GM19043 (cell line): Measurements from ENCODE around the gene GCNT2.
"Not testable (repeated sequence)": the region's sequence is repeated elsewhere in the genome, so short reads cannot be mapped to it uniquely, and the experiment has no call there.

Source experiments
- ATAC-seq: cut with Tn5 transposase; IDR thresholded peaks from one replicate; pipeline ENCODE4 v1.9.1; 2021; ENCODE audit warnings: low read depth; ENCODE audit not compliant: unreplicated experiment

The GCNT2 gene

DNA sequence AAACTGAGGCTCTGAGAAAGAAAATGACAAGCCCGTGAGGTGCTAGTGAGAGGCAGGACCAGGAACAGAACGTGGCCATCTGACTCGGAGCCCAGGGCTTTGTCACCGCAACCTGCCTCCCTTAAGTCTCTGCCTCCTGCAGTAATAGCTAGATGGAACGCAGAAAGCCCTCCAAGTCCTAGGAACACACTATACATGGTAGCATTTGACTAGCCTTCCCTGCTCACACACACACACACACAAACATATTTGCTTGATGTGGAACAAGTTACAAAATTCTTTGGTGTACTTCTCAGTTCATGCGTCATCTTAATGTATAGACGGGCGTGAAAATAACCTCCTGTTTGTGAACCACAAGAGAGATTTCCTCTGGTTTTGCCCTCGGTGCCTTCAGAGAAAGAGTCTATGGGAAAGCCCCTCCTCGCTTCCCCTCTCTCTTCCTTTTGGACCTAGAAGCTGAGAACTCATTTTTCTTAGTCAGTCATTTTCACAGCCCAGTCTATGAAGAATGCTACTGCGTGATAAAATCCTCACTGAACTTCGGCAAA lies 134.4 kb downstream of the GCNT2 start:
- no peak for ATAC-seq

DNA sequence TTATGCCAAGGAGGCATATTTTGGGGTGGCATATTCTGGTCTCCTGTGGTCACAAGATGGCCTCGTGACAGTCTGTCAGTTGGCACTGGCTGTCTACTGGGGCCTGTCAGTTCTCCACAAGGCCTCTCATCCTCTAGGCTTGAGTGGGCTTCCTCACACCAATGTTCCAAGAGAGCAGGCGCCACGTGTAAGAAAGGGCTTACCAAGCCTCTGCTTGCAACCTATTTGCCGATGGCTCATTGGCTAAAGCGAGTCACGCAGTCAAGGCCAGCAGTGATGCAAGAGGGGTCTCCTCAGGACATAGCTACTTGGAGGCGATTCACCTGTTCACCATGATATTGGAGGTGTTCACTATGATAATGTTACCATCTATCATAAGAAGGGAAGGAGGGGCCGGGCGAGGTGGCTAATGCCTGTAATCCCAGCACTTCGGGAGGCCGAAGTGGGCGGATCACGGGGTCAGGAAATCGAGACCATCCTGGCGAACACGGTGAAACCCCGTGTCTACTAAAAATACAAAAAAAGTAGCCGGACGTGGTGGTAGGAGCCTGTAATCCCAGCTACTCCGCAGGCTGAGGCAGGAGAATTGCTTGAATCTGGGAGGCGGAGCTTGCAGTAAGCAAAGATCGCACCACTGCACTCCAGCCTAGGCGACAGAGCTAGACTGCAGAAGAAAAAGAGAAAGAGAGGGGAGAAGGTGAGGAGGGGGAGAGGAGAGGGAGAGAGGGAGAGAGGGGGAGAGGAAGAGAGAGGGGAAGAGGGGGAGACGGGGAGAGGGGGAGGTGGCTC lies 138.0 kb downstream of the GCNT2 start:
- no peak for ATAC-seq

DNA sequence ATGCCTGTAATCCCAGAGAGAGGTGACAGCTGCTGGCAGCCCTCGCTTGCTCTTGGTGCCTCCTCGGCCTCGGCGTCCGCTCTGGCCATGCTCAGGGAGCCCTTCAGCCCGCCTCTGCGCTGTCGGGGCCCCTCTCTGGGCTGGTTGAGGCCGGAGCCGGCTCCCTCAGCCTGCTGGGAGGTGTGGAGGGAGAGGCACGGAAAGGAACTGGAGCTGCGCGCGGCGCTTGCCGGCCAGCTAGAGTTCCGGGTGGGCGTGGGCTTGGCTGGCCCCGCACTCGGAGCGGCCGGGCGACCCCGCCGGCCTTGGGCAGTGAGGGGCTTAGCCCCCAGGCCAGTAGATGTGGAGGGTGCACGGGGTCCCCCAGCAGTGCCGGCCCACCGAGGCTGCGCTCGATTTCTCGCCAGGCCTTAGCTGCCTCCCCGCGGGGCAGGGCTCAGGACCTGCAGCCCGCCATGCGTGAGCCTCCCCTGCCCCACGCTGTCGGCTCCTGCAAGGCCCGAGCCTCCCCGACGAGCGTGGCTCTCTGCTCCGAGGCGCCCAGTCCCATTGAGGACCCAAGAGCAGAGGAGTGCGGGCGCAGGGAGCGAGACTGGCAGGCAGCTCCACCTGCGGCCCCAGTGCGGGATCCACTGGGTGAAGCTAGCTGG lies 138.7 kb downstream of the GCNT2 start:
- ATAC-seq, result no peak

DNA sequence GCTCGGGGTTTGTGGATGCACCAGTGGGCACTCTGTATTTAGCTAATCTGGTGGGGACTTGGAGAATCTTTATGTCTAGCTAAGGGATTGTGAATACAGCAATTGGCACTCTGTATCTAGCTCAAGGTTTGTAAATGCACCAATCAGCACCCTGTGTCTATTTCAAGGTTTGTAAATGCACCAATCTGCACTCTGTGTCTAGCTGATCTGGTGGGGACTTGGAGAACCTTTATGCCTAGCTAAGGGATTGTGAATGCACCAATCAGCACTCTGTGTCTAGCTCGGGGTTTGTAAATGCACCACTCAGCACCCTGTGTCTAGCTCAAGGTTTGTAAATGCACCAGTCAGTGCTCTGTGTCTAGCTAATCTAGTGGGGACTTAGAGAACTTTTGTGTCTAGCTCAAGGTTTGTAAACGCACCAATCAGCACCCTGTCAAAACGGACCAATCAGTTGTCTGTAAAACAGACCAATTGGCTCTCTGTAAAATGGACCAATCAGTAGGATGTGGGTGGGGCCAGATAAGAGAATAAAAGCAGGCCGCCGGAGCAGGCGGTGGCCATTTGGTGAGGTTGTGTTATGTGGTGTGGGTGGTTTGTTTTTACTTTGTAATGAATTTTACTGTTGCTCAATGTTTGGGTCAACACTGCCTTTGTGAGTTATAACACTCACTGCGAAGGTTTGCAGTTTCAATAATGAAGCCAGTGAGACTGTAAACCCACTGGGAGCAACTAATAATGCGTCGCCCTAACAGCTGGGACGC lies 139.5 kb downstream of the GCNT2 start:
- ATAC-seq, result not testable (repeated sequence)

DNA sequence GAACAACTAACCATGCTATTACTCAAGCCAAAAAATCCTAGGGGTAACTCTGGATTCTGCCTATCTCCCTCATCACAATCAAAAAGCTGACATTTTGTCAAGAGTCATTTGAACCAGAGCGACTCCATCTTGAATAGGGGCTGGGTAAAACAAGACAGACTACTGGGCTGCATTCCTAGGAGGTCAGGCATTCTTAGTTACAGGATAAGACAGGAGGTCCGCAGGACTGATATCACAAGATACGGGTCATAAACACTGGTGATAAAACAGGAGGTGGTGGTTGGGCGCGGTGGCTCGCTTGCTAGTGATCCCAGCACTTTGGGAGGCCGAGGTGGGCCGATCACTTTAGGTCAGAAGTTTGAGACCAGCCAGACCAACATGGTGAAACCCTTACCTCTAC lies 141.1 kb downstream of the GCNT2 start:
- ATAC-seq, result no peak

DNA sequence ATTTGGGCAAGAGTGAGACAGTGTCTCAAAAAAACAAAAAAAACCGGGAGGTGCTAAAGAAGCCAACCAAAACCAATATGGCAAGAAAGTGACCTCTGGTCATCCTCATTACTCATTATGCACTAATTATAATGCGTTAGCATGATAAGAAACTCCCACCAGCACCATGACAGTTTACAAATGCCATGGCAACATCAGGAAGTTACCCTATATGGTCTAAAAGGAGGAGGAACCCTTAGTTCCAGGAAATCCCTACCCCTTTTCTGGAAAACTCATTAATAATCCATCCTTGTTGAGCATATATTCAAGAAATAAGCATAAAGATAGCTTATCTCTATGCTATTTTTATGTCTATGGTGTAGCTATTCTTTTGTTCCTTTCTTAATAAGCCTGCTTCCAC lies 141.6 kb downstream of the GCNT2 start:
- ATAC-seq, result no peak

DNA sequence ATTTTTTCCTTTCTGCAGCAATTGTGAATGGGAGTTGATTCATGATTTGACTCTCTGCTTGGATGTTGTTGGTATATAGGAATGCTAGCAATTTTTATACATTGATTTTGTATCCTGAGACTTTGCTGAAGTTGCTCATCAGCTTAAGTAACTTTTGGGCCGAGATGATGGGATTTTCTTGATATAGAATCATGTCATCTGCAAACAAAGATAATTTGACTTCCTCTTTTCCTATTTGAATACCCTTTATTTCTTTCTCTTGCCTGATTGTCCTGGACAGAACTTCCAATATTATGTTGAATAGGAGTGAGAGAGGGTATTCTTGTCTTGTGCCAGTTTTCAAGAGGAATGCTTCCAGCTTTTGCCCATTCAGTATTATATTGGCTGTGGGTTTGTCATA lies 144.4 kb downstream of the GCNT2 start:
- not testable (repeated sequence) for ATAC-seq

DNA sequence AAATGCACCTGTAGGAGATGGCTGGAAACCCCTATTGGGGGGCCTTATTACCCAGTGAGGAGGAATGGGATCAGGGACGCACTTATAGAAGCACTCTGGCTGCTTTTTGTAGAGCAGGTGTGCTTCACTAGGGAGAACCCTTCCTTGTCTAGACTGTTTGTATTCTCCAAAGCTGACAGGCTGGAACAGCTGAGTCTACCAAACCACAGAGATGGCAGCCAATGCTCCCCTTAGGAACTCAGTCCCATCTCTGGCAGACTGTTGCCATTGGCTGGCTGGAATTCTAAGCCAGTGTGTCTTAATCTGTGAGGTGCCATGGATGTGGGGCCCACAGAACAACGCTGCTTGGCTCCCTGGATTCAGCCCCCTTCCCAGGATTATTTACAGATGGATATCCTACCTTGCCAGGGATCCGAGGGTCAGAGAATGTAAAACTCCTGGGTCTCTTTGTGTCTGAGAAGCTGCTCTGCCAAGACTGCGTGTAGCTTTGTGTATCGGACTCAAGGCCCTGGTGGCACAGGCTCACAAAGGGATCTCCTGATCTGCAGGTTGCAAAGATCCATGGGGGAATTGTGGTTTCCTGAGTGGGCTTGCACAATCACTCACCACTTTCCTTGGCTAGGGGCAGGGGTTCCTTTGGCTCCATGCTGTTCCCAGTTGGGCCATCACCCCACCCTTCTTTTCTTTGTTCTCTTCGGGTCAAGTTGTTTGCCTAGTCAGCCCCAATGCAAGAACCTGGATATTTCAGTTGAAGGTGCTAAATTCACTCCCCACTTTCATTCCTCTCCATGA lies 147.2 kb downstream of the GCNT2 start:
- no peak for ATAC-seq

DNA sequence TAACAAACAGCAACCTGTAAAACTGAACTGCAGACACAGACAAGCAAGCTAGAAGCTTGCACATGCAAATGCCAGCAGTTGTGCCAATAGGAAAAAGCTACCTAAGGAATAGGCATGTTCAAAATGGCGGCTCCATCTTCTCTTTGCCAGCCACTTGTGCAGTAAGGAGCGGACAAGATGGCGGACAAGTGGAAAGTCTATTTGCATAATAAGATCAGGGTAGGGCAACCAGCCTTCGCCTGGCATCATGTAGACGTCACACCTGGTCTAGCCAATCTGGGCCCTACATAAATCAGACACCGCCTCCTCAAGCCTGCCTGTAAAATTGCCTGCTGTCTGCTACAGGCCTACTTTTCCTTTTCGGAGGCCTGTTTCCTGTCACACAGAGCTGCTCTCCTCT lies 155.3 kb downstream of the GCNT2 start:
- ATAC-seq, result no peak

DNA sequence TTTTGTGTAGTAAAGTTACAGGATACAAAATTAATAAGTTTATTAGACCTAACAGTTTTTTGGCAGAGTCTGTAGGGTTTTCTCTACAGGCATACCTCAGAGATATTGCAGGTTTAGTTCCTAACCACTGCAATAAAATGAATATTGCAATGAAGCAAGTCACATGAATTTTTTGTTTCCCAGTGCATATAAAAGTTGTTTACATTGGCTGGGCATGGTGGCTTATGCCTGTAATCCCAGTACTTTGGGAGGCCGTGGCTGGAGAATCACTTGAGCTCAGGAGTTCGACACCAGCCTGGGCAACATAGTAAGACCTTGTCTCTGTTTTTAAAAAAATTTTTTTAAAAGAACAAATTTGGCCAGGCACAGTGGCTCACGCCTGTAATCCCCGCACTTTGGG lies 157.3 kb downstream of the GCNT2 start:
- no peak for ATAC-seq
